ENCODE data around the gene DCTN2.
"Not testable (repeated sequence)": the region's sequence is repeated elsewhere in the genome, so short reads cannot be mapped to it uniquely, and the experiment has no call there.

DCTN2 gene

GRCh38 chr12:57577981-57578758, 31.2 kb upstream of the DCTN2 start:
- in situ Hi-C loops (cut with MboI; ENCODE audit: low sequenced_read_pairs), result no loop called here

GRCh38 chr12:57576613-57577160, 29.7 kb upstream of the DCTN2 start:
- in situ Hi-C loops (cut with MboI; ENCODE audit: low sequenced_read_pairs), result no loop called here

GRCh38 chr12:57575771-57576612, 29.0 kb upstream of the DCTN2 start:
- in situ Hi-C loops (cut with MboI; ENCODE audit: low sequenced_read_pairs), result no loop called here

GRCh38 chr12:57574795-57575194, 27.8 kb upstream of the DCTN2 start:
- in situ Hi-C loops (cut with MboI; ENCODE audit: low sequenced_read_pairs), result no loop called here

GRCh38 chr12:57571926-57572762, 25.2 kb upstream of the DCTN2 start:
- in situ Hi-C loops (cut with MboI; ENCODE audit: low sequenced_read_pairs), result no loop called here

GRCh38 chr12:57570438-57570837, 23.4 kb upstream of the DCTN2 start:
- in situ Hi-C loops (cut with MboI; ENCODE audit: low sequenced_read_pairs), result not testable (repeated sequence)

- in situ Hi-C loops (cut with MboI; ENCODE audit: low sequenced_read_pairs), result no loop called here
Observed at GRCh38 chr12:57569858-57570257, 22.9 kb upstream of the DCTN2 start.

- in situ Hi-C loops (cut with MboI; ENCODE audit: low sequenced_read_pairs), result no loop called here
Observed at GRCh38 chr12:57568838-57569237, 21.8 kb upstream of the DCTN2 start.

- in situ Hi-C loops (cut with MboI; ENCODE audit: low sequenced_read_pairs), result no loop called here
Observed at GRCh38 chr12:57564178-57564740, 17.3 kb upstream of the DCTN2 start.

GRCh38 chr12:57563358-57563757, 16.4 kb upstream of the DCTN2 start:
- in situ Hi-C loops (cut with MboI; ENCODE audit: low sequenced_read_pairs), result no loop called here

- in situ Hi-C loops (cut with MboI; ENCODE audit: low sequenced_read_pairs), result not testable (repeated sequence)
Observed at GRCh38 chr12:57561117-57561516, 14.1 kb upstream of the DCTN2 start.

- in situ Hi-C loops (cut with MboI; ENCODE audit: low sequenced_read_pairs), result no loop called here
Observed at GRCh38 chr12:57560516-57560915, 13.5 kb upstream of the DCTN2 start.

- in situ Hi-C loops (cut with MboI; ENCODE audit: low sequenced_read_pairs), result no loop called here
Observed at GRCh38 chr12:57558864-57559263, 11.9 kb upstream of the DCTN2 start.

- in situ Hi-C loops (cut with MboI; ENCODE audit: low sequenced_read_pairs), result no loop called here
Observed at GRCh38 chr12:57554897-57555296, 7.9 kb upstream of the DCTN2 start.

- in situ Hi-C loops (cut with MboI; ENCODE audit: low sequenced_read_pairs), result no loop called here
Observed at GRCh38 chr12:57554453-57554852, 7.5 kb upstream of the DCTN2 start.

- in situ Hi-C loops (cut with MboI; ENCODE audit: low sequenced_read_pairs), result no loop called here
Observed at GRCh38 chr12:57553343-57554202, 6.6 kb upstream of the DCTN2 start.

- in situ Hi-C loops (cut with MboI; ENCODE audit: low sequenced_read_pairs), result no loop called here
Observed at GRCh38 chr12:57552835-57553313, 5.9 kb upstream of the DCTN2 start.

- in situ Hi-C loops (cut with MboI; ENCODE audit: low sequenced_read_pairs), result no loop called here
Observed at GRCh38 chr12:57552306-57552651, 5.3 kb upstream of the DCTN2 start.

- in situ Hi-C loops (cut with MboI; ENCODE audit: low sequenced_read_pairs), result no loop called here
Observed at GRCh38 chr12:57551637-57552305, 4.8 kb upstream of the DCTN2 start.
